Eye (tissue), 1 donor: Measurements from ENCODE around the gene PKHD1.

Source experiments
- DNase-seq: peaks from one replicate; pipeline ENCODE4 v3.0.0-alpha.2; 2015

The PKHD1 gene

GRCh38 chr6:52087498-52087999 lies at the start of gene PKHD1:
PKHD1 (minus strand) TSS chr6:52087613; CDS start chr6:52084933, 2,680 bp downstream.
- no peak for DNase-seq

GRCh38 chr6:52136934-52137467 lies 49.6 kb upstream of the PKHD1 start:
- DNase-seq = no peak

- no peak for DNase-seq
These were observed 48.6 kb upstream of the PKHD1 start for GRCh38 chr6:52136055-52136454.

GRCh38 chr6:52135217-52135616 lies 47.8 kb upstream of the PKHD1 start:
- no peak for DNase-seq

GRCh38 chr6:52134011-52134410 lies 46.6 kb upstream of the PKHD1 start:
- no peak for DNase-seq

- DNase-seq = no peak
These were observed 45.9 kb upstream of the PKHD1 start for GRCh38 chr6:52133324-52133723.

- no peak for DNase-seq
These were observed 44.9 kb upstream of the PKHD1 start for GRCh38 chr6:52132292-52132691.

- no peak for DNase-seq
These were observed 43.0 kb upstream of the PKHD1 start for GRCh38 chr6:52130440-52130839.

GRCh38 chr6:52127957-52128356 lies 40.5 kb upstream of the PKHD1 start:
- no peak for DNase-seq

GRCh38 chr6:52126231-52126630 lies 38.8 kb upstream of the PKHD1 start:
- no peak for DNase-seq

- DNase-seq = no peak
These were observed 38.2 kb upstream of the PKHD1 start for GRCh38 chr6:52125572-52125971.

- no peak for DNase-seq
These were observed 37.7 kb upstream of the PKHD1 start for GRCh38 chr6:52125139-52125538.

GRCh38 chr6:52124126-52125121 lies 37.0 kb upstream of the PKHD1 start:
- no peak for DNase-seq

- DNase-seq = no peak
These were observed 35.8 kb upstream of the PKHD1 start for GRCh38 chr6:52123251-52123650.

GRCh38 chr6:52117352-52117751 lies 29.9 kb upstream of the PKHD1 start:
- DNase-seq = no peak

- DNase-seq = no peak
These were observed 29.2 kb upstream of the PKHD1 start for GRCh38 chr6:52116605-52116948.

GRCh38 chr6:52115891-52116604 lies 28.6 kb upstream of the PKHD1 start:
- DNase-seq = no peak

GRCh38 chr6:52115145-52115741 lies 27.8 kb upstream of the PKHD1 start:
- no peak for DNase-seq

- no peak for DNase-seq
These were observed 21.8 kb upstream of the PKHD1 start for GRCh38 chr6:52109171-52109571.

- DNase-seq = no peak
These were observed 20.7 kb upstream of the PKHD1 start for GRCh38 chr6:52108128-52108527.

- no peak for DNase-seq
These were observed 19.6 kb upstream of the PKHD1 start for GRCh38 chr6:52106994-52107393.

- DNase-seq = no peak
These were observed 17.6 kb upstream of the PKHD1 start for GRCh38 chr6:52104979-52105378.

- no peak for DNase-seq
These were observed 16.2 kb upstream of the PKHD1 start for GRCh38 chr6:52103623-52104022.
